ENCODE data around the gene MRI1. TPM values are rescaled to one million over a fixed set of nuclear protein-coding genes. Genes with fewer than 3 reads are reported as not detected.

Gene MRI1
- total RNA-seq, 1 experiment from 2014 or later, result 19.5 TPM

- ATAC-seq (no peak), DNase-seq (ENCODE audit: low read depth, low spot score) (no peak)
- Histone ChIP-seq H3K9me3 (ENCODE audit: control insufficient read depth, insufficient read depth, low read depth, low read length) (no peaks in the 10 kb centered on the region), H3K36me3 (ENCODE audit: control insufficient read depth, insufficient read depth, low read length) (no peaks in the 10 kb centered on the region; the same call in 1 of the 2 replicates), H3K27me3 (ENCODE audit: control insufficient read depth, insufficient read depth, low read length) (no peaks in the 10 kb centered on the region), H3K4me3 (ENCODE audit: low read depth in 2 of 2, low read length in 2 of 2) (peak overlapping the region; percentile 70 to 74), H3K27ac (ENCODE audit: low read length) (peak overlapping the region; percentile 73), H3K4me1 (ENCODE audit: control insufficient read depth, insufficient read depth, low read length) (peaks cover 17% of the 10 kb centered on the region)
- TF ChIP-seq SIN3A (IDR thresholded peaks at IDR 0.05; ENCODE audit: borderline replicate concordance, insufficient read depth, low read depth, low read length) (no peak), POLR2AphosphoS5 (IDR thresholded peaks at IDR 0.05; ENCODE audit: low read depth, low read length) (no peak), TCF7L2 (IDR thresholded peaks at IDR 0.05; ENCODE audit: low read depth, low read length) (no peak)
- TF ChIP-seq, protein P1, sequence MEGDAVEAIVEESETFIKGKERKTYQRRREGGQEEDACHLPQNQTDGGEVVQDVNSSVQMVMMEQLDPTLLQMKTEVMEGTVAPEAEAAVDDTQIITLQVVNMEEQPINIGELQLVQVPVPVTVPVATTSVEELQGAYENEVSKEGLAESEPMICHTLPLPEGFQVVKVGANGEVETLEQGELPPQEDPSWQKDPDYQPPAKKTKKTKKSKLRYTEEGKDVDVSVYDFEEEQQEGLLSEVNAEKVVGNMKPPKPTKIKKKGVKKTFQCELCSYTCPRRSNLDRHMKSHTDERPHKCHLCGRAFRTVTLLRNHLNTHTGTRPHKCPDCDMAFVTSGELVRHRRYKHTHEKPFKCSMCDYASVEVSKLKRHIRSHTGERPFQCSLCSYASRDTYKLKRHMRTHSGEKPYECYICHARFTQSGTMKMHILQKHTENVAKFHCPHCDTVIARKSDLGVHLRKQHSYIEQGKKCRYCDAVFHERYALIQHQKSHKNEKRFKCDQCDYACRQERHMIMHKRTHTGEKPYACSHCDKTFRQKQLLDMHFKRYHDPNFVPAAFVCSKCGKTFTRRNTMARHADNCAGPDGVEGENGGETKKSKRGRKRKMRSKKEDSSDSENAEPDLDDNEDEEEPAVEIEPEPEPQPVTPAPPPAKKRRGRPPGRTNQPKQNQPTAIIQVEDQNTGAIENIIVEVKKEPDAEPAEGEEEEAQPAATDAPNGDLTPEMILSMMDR (IDR thresholded peaks at IDR 0.05), result no peak
- TF ChIP-seq, protein P2, sequence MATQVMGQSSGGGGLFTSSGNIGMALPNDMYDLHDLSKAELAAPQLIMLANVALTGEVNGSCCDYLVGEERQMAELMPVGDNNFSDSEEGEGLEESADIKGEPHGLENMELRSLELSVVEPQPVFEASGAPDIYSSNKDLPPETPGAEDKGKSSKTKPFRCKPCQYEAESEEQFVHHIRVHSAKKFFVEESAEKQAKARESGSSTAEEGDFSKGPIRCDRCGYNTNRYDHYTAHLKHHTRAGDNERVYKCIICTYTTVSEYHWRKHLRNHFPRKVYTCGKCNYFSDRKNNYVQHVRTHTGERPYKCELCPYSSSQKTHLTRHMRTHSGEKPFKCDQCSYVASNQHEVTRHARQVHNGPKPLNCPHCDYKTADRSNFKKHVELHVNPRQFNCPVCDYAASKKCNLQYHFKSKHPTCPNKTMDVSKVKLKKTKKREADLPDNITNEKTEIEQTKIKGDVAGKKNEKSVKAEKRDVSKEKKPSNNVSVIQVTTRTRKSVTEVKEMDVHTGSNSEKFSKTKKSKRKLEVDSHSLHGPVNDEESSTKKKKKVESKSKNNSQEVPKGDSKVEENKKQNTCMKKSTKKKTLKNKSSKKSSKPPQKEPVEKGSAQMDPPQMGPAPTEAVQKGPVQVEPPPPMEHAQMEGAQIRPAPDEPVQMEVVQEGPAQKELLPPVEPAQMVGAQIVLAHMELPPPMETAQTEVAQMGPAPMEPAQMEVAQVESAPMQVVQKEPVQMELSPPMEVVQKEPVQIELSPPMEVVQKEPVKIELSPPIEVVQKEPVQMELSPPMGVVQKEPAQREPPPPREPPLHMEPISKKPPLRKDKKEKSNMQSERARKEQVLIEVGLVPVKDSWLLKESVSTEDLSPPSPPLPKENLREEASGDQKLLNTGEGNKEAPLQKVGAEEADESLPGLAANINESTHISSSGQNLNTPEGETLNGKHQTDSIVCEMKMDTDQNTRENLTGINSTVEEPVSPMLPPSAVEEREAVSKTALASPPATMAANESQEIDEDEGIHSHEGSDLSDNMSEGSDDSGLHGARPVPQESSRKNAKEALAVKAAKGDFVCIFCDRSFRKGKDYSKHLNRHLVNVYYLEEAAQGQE (IDR thresholded peaks at IDR 0.05; ENCODE audit: insufficient read depth in 1 of 2, low read depth in 2 of 2, low read length in 1 of 2), result no peak
- intact Hi-C loops (cut with micrococcal nuclease; ENCODE audit: unreplicated experiment) (no loop called here), in situ Hi-C loops (cut with HindIII; ENCODE audit: low pct_unique_long_range_greater_than_20kb, low sequenced_read_pairs) (no loop called here)
- ChIA-PET POLR2A (no interaction called here), CTCF (no interaction called here)
- BruUV-seq (replicated peaks), result TSS peak; percentile 78
Observed at GRCh38 chr19:13794398-13794756, 30.1 kb downstream of the MRI1 start.

DNA sequence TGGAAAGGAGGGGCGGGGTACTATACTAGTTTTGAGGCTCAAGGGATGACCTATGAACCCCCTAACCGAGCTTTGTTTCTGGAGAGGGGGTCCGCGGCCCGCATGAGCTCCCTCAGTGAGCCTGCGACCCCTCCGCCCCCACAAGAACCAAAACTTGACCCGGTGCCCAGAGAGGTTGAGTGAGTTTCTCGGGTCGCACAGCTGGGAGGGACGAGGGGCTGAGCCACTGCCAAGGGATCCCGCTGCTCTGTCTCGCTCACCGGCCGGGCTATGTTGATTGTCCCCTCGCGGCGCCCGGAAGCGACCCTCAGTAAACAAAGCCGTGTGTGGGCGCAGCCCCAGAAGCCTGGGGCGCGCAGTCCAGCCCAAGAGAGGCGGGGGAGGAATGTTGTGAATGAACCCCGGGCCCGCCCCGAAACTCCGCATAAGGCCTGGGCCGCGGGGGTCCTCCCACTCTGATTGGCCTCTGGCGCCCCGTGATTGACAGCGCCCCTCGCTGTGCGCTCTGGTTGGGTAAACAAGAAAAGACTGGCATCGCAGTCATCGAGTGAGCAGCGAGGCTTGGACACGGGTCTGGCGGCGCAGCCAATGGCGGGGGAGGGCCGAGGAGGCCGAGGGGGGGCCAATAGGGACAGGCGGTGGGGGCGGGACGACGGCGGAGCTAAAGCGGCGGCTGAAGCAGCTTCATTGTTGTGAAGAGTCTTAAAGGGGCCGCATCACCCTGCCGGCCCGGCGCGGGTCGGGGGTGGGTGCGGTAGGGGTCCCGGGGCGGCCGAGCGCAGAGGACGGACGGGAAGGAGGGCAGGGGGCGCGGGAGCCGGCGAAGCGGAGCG lies 30.7 kb downstream of the MRI1 start, which contains the start of gene ZSWIM4:
Gene ZSWIM4, plus strand, starts transcription at position 687 of the 833 bp plus-strand sequence. CDS start 206 bp downstream, outside the sequence.
- ChIA-PET POLR2A (no interaction called here), CTCF (no interaction called here)
- ATAC-seq (peak; percentile 96), DNase-seq (ENCODE audit: low read depth, low spot score) (peak; percentile 87)
- BruUV-seq (replicated peaks), result no TSS peak
- TF ChIP-seq, protein P1 (IDR thresholded peaks at IDR 0.05), result no peak
- TF ChIP-seq POLR2AphosphoS5 (IDR thresholded peaks at IDR 0.05; ENCODE audit: low read depth, low read length), result peak; percentile 9; the same call in 1 of the 2 replicates
- intact Hi-C loops (cut with micrococcal nuclease; ENCODE audit: unreplicated experiment), result no loop called here
- Histone ChIP-seq H3K27me3 (ENCODE audit: control insufficient read depth, insufficient read depth, low read length) (no peaks in the 10 kb centered on the region), H3K9me3 (ENCODE audit: control insufficient read depth, insufficient read depth, low read depth, low read length) (no peaks in the 10 kb centered on the region), H3K36me3 (ENCODE audit: control insufficient read depth, insufficient read depth, low read length) (no peaks in the 10 kb centered on the region; the same call in 1 of the 2 replicates), H3K4me3 (ENCODE audit: low read depth in 2 of 2, low read length in 2 of 2) (peak within 1 kb of the TSS; percentile 70 to 74), H3K4me1 (ENCODE audit: control insufficient read depth, insufficient read depth, low read length) (peaks cover 17% of the 10 kb centered on the region), H3K27ac (ENCODE audit: low read length) (peak within 1 kb of the TSS; percentile 83)
- in situ Hi-C loops (cut with HindIII; ENCODE audit: low pct_unique_long_range_greater_than_20kb, low sequenced_read_pairs), result no loop called here
